H9 (cell line): ENCODE measurements around the gene RPIA. TPM values are rescaled to one million over a fixed set of nuclear protein-coding genes. Genes with fewer than 3 reads are reported as not detected.

Source experiments
- DNase-seq: peaks from one replicate; pipeline ENCODE4 v3.0.0-alpha.2; 2017
- H2AFZ ChIP-seq: one replicate; pipeline ENCODE4 v1.6.1; 2013; ENCODE audit warnings: mild to moderate bottlenecking, low read length, control low read depth, moderate library complexity
- H2AK5ac ChIP-seq: 2 replicates; pipeline ENCODE4 v1.6.1; 2013; ENCODE audit warnings: low read length, control low read depth, mixed read lengths; ENCODE audit not compliant: insufficient read length
- H2BK120ac ChIP-seq: one replicate; pipeline ENCODE4 v1.6.1; 2013; ENCODE audit warnings: low read depth, mild to moderate bottlenecking, low read length, control low read depth, inconsistent platforms; ENCODE audit not compliant: poor library complexity, severe bottlenecking
- H2BK12ac ChIP-seq: 2 replicates; pipeline ENCODE4 v1.6.1; 2013; ENCODE audit warnings: low read length, control low read depth, mixed read lengths, low read depth; ENCODE audit not compliant: insufficient read length
- H2BK15ac ChIP-seq: 2 replicates; pipeline ENCODE4 v1.6.1; 2013; ENCODE audit warnings: low read depth, low read length, control low read depth
- H2BK20ac ChIP-seq: one replicate; pipeline ENCODE4 v1.6.1; 2013; ENCODE audit warnings: low read depth, mild to moderate bottlenecking, low read length, control low read depth, inconsistent platforms; ENCODE audit not compliant: poor library complexity, severe bottlenecking
- H2BK5ac ChIP-seq: 2 replicates; pipeline ENCODE4 v1.6.1; 2013; ENCODE audit warnings: low read length, control low read depth, mixed read lengths; ENCODE audit not compliant: insufficient read length
- H3K14ac ChIP-seq: 2 replicates; pipeline ENCODE4 v1.6.1; 2013; ENCODE audit warnings: low read length, control low read depth; ENCODE audit not compliant: insufficient read depth
- H3K18ac ChIP-seq: 2 replicates; pipeline ENCODE4 v1.6.1; 2013; ENCODE audit warnings: low read depth, mild to moderate bottlenecking, mixed read lengths, low read length, control low read depth; ENCODE audit not compliant: insufficient read length
- H3K23ac ChIP-seq: 2 replicates; pipeline ENCODE4 v1.6.1; 2013; ENCODE audit warnings: low read length, control low read depth, mixed read lengths, low read depth; ENCODE audit not compliant: insufficient read length
- H3K23me2 ChIP-seq: 2 replicates; pipeline ENCODE4 v1.6.1; 2013; ENCODE audit warnings: low read depth, mild to moderate bottlenecking, mixed read lengths, low read length, control low read depth; ENCODE audit not compliant: insufficient read length, poor library complexity, severe bottlenecking
- H3K27ac ChIP-seq: 2 replicates; pipeline ENCODE4 v1.5.1; 2013; ENCODE audit warnings: low read length, control low read depth, mixed read lengths, low read depth; ENCODE audit not compliant: insufficient read length
- H3K27me3 ChIP-seq: 2 replicates; pipeline ENCODE4 v1.6.1; 2013; ENCODE audit warnings: low read length, control low read depth, inconsistent platforms; ENCODE audit not compliant: insufficient read depth
- H3K4ac ChIP-seq: 2 replicates; pipeline ENCODE4 v1.6.1; 2013; ENCODE audit warnings: low read depth, mild to moderate bottlenecking, control low read depth, inconsistent platforms, low read length, moderate library complexity
- H3K4me1 ChIP-seq: 2 replicates; pipeline ENCODE4 v1.6.1; 2013; ENCODE audit warnings: low read length, control low read depth, inconsistent platforms; ENCODE audit not compliant: insufficient read depth
- H3K4me2 ChIP-seq: 2 replicates; pipeline ENCODE4 v1.6.1; 2013; ENCODE audit warnings: low read length, control low read depth, mixed read lengths; ENCODE audit not compliant: insufficient read length, insufficient read depth
- H3K56ac ChIP-seq: 2 replicates; pipeline ENCODE4 v1.6.1; 2013; ENCODE audit warnings: low read depth, mild to moderate bottlenecking, mixed read lengths, low read length, control low read depth; ENCODE audit not compliant: insufficient read length
- H3K79me1 ChIP-seq: 2 replicates; pipeline ENCODE4 v1.6.1; 2013; ENCODE audit warnings: low read depth, mild to moderate bottlenecking, moderate library complexity, low read length, control low read depth, inconsistent platforms; ENCODE audit not compliant: insufficient read depth, poor library complexity, severe bottlenecking
- H3K79me2 ChIP-seq: 2 replicates; pipeline ENCODE4 v1.6.1; 2013; ENCODE audit warnings: low read length, control low read depth, inconsistent platforms; ENCODE audit not compliant: insufficient read depth
- H3K9ac ChIP-seq: 2 replicates; pipeline ENCODE4 v1.6.1; 2013; ENCODE audit warnings: low read length, control low read depth, mixed read lengths; ENCODE audit not compliant: insufficient read length; ENCODE audit errors: extremely low read depth
- H3K9me3 ChIP-seq: one replicate; pipeline ENCODE4 v1.6.1; 2013; ENCODE audit warnings: low read depth, low read length, inconsistent platforms; ENCODE audit not compliant: control insufficient read depth
- H3T11ph ChIP-seq: one replicate; pipeline ENCODE4 v1.6.1; 2013; ENCODE audit warnings: mild to moderate bottlenecking, low read length, control low read depth, inconsistent platforms
- H4K20me1 ChIP-seq: one replicate; pipeline ENCODE4 v1.6.1; 2013; ENCODE audit not compliant: control insufficient read depth, insufficient read length, insufficient read depth
- H4K5ac ChIP-seq: 2 replicates; pipeline ENCODE4 v1.6.1; 2013; ENCODE audit warnings: low read depth, mild to moderate bottlenecking, mixed read lengths, low read length, control low read depth; ENCODE audit not compliant: insufficient read length
- H4K8ac ChIP-seq: replicated peaks from 2 replicates; pipeline ENCODE4 v1.6.1; 2013; ENCODE audit warnings: low read length, control low read depth, mixed read lengths, low read depth; ENCODE audit not compliant: insufficient read length
- H4K91ac ChIP-seq: 2 replicates; pipeline ENCODE4 v1.6.1; 2013; ENCODE audit warnings: low read depth, mild to moderate bottlenecking, moderate library complexity, mixed read lengths, low read length, control low read depth; ENCODE audit not compliant: insufficient read length
- H3K27ac Mint-ChIP-seq, 3 experiments: 2 replicates in 2 of 3; 3 replicates in 1 of 3; pipeline ENCODE4 v1.8.0; 2020 to 2021; ENCODE audit warnings: mixed read lengths in 3 of 3, mild to moderate bottlenecking in 1 of 3, moderate library complexity in 1 of 3
- H3K27me3 Mint-ChIP-seq: 2 replicates; pipeline ENCODE4 v1.8.0; 2021; ENCODE audit warnings: low read depth, mild to moderate bottlenecking, moderate library complexity, mixed read lengths
- H3K36me3 Mint-ChIP-seq, 3 experiments: 2 replicates in 2 of 3; 3 replicates in 1 of 3; pipeline ENCODE4 v1.8.0; 2020 to 2021; ENCODE audit warnings: low read depth in 3 of 3, mixed read lengths in 3 of 3; ENCODE audit not compliant: insufficient read depth in 1 of 3
- H3K4me1 Mint-ChIP-seq, 2 experiments: 2 replicates each; pipeline ENCODE4 v1.8.0; 2020; ENCODE audit warnings: mixed read lengths in 2 of 2
- H3K4me3 Mint-ChIP-seq, 2 experiments: 2 replicates in 1 of 2; 3 replicates in 1 of 2; pipeline ENCODE4 v1.8.0; 2020 to 2021; ENCODE audit warnings: mild to moderate bottlenecking in 2 of 2, mixed read lengths in 2 of 2, moderate library complexity in 1 of 2
- H3K9me3 Mint-ChIP-seq, 2 experiments: 2 replicates in 1 of 2; 3 replicates in 1 of 2; pipeline ENCODE4 v1.8.0; 2020; ENCODE audit warnings: mild to moderate bottlenecking in 2 of 2, mixed read lengths in 2 of 2, moderate library complexity in 1 of 2
- WGBS: extraction: QIAGEN DNeasy Blood & Tissue Kit; methylation state at CpG from one replicate; pipeline ENCODE4 v1.1.7; 2013; ENCODE audit warnings: missing lambda C conversion rate, low lambda C conversion rate, mixed read lengths; ENCODE audit not compliant: insufficient read length; ENCODE audit errors: extremely low coverage; 5-methylcytosine and 5-hydroxymethylcytosine counted together
- total RNA-seq: library from RNA; stranded (reverse); gene quantifications from 2 replicates; pipeline ENCODE4 v1.2.1, GENCODE V29; 2021
- TF ChIP-seq, protein P1 (sequence below): fragments of 200-600 bp; sonication (generic); conservative IDR thresholded peaks from 3 replicates; pipeline ENCODE4 v1.8.0; 2021; ENCODE audit warnings: antibody characterized with exemption, mild to moderate bottlenecking

Gene RPIA
- total RNA-seq, 1 experiment from 2014 or later: 18.6 TPM

DNA sequence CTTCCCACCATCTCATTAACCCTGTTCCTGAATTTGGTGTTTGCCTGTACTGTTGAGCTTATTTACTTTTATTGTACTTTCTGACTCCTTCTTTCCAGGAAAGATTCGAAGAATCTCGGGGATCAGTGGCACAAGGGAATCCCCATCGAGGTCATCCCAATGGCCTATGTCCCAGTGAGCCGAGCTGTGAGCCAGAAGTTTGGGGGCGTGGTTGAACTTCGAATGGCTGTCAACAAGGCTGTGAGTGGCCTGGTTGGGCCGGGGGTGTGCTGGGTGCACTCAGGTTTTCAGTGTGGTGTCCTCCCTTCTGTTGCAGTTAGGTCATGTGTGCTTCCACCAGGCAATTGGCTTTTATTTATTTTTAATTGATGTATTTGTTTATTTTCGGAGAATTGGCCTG lies 45.0 kb downstream of the RPIA start:
- peaks cover 23 to 33% (median 32%) of the 10 kb centered on the region in 3 experiments for H3K36me3 Mint-ChIP-seq
- Histone ChIP-seq H4K8ac (no peak overlapping the region), H2BK5ac (no peak overlapping the region), H2AFZ (no peak overlapping the region), H2AK5ac (no peak overlapping the region), H3K9ac (no peak overlapping the region), H2BK15ac (no peak overlapping the region), H3K4me1 (no peaks in the 10 kb centered on the region), H3K23ac (no peak overlapping the region), H4K20me1 (no peaks in the 10 kb centered on the region), H3K4ac (no peak overlapping the region), H3K79me2 (no peaks in the 10 kb centered on the region), H2BK12ac (no peak overlapping the region), H4K5ac (no peak overlapping the region), H3K79me1 (no peaks in the 10 kb centered on the region), H3K14ac (no peak overlapping the region), H3K23me2 (no peaks in the 10 kb centered on the region), H2BK20ac (no peak overlapping the region), H3K4me2 (no peak overlapping the region), H3K9me3 (no peaks in the 10 kb centered on the region), H3K56ac (no peak overlapping the region), H3K18ac (no peak overlapping the region), H3T11ph (no peak overlapping the region), H4K91ac (no peak overlapping the region), H3K27me3 (no peaks in the 10 kb centered on the region), H3K27ac (no peak overlapping the region), H2BK120ac (no peak overlapping the region)
- WGBS: no CpG with 5 or more reads among the region's 8 CpGs
- peaks cover 2 to 5% of the 10 kb centered on the region in 2 experiments; a peak in 2 of 4 replicates for H3K4me1 Mint-ChIP-seq
- no peak overlapping the region; a peak in 1 of 7 replicates for H3K27ac Mint-ChIP-seq
- TF ChIP-seq, protein P1, sequence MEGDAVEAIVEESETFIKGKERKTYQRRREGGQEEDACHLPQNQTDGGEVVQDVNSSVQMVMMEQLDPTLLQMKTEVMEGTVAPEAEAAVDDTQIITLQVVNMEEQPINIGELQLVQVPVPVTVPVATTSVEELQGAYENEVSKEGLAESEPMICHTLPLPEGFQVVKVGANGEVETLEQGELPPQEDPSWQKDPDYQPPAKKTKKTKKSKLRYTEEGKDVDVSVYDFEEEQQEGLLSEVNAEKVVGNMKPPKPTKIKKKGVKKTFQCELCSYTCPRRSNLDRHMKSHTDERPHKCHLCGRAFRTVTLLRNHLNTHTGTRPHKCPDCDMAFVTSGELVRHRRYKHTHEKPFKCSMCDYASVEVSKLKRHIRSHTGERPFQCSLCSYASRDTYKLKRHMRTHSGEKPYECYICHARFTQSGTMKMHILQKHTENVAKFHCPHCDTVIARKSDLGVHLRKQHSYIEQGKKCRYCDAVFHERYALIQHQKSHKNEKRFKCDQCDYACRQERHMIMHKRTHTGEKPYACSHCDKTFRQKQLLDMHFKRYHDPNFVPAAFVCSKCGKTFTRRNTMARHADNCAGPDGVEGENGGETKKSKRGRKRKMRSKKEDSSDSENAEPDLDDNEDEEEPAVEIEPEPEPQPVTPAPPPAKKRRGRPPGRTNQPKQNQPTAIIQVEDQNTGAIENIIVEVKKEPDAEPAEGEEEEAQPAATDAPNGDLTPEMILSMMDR: no peak
- H3K4me3 Mint-ChIP-seq: no peak overlapping the region
- no peaks in the 10 kb centered on the region for H3K27me3 Mint-ChIP-seq
- peaks cover 0 to 2% of the 10 kb centered on the region in 2 experiments; a peak in 1 of 5 replicates for H3K9me3 Mint-ChIP-seq
- no peak for DNase-seq
